ENCODE data around the gene KPNA1. TPM values are rescaled to one million over a fixed set of nuclear protein-coding genes. Genes with fewer than 3 reads are reported as not detected.
"Not testable (repeated sequence)": the region's sequence is repeated elsewhere in the genome, so short reads cannot be mapped to it uniquely, and the experiment has no call there.

The KPNA1 gene
- total RNA-seq, 1 experiment from 2014 or later: 64.3 TPM

- intact Hi-C loops (cut with micrococcal nuclease): no loop called here
- Histone ChIP-seq H3F3A (ENCODE audit: low read length, unreplicated experiment) (peaks cover 4% of the 10 kb centered on the region), H2AFZ (ENCODE audit: low read length) (no peak overlapping the region), H4K20me1 (ENCODE audit: low read length) (no peaks in the 10 kb centered on the region), H3K9me3 (ENCODE audit: low read length) (no peaks in the 10 kb centered on the region), H3K4me3 (ENCODE audit: low read length) (no peak overlapping the region), H3K27me3 (ENCODE audit: low read length) (no peaks in the 10 kb centered on the region), H3K4me1 (ENCODE audit: insufficient read depth, low read length) (no peaks in the 10 kb centered on the region), H3K27ac (ENCODE audit: low read length) (no peak overlapping the region), H3K79me2 (ENCODE audit: low read length) (no peaks in the 10 kb centered on the region), H3K36me3 (ENCODE audit: low read depth, low read length) (peaks cover 68% of the 10 kb centered on the region), H3K9me2 (replicated peaks; ENCODE audit: low read length) (no peaks in the 10 kb centered on the region), H3K4me2 (ENCODE audit: low read length) (no peak overlapping the region), H3K9ac (ENCODE audit: low read length) (no peak overlapping the region)
- DNase-seq (no peak), ATAC-seq (no peak)
- POLR2A ChIA-PET (ENCODE audit: unreplicated experiment): no interaction called here
- BruUV-seq (replicated peaks): no TSS peak
- CTCF ChIA-PET: no interaction called here
- no peak for TF ChIP-seq EZH2 (IDR thresholded peaks at IDR 0.05; ENCODE audit: low read length, unreplicated experiment)
- TF ChIP-seq CTCF (conservative IDR thresholded peaks at IDR 0.05; ENCODE audit: low read depth, low read length): no peak
- TF ChIP-seq EZH2phosphoT487 (IDR thresholded peaks at IDR 0.05; ENCODE audit: borderline replicate concordance, low read length): no peak
Measured at GRCh38 chr3:122456074-122456473, 58.7 kb downstream of the KPNA1 start.

GRCh38 chr3:122451371-122451770, 63.4 kb downstream of the KPNA1 start:
- TF ChIP-seq EZH2phosphoT487 (IDR thresholded peaks at IDR 0.05; ENCODE audit: borderline replicate concordance, low read length) (no peak), EZH2 (IDR thresholded peaks at IDR 0.05; ENCODE audit: low read length, unreplicated experiment) (no peak), CTCF (conservative IDR thresholded peaks at IDR 0.05; ENCODE audit: low read depth, low read length) (no peak)
- no peak overlapping the region for H2AFZ ChIP-seq (ENCODE audit: low read length)
- intact Hi-C loops (cut with micrococcal nuclease): no loop called here
- no peaks in the 10 kb centered on the region for H4K20me1 ChIP-seq (ENCODE audit: low read length)
- H3K9ac ChIP-seq (ENCODE audit: low read length): no peak overlapping the region
- no peaks in the 10 kb centered on the region for H3K9me3 ChIP-seq (ENCODE audit: low read length)
- no peak overlapping the region for H3K4me3 ChIP-seq (ENCODE audit: low read length)
- POLR2A ChIA-PET (ENCODE audit: unreplicated experiment): no interaction called here
- BruUV-seq (replicated peaks): no TSS peak
- H3K36me3 ChIP-seq (ENCODE audit: low read depth, low read length): peaks cover 53% of the 10 kb centered on the region
- H3K4me2 ChIP-seq (ENCODE audit: low read length): no peak overlapping the region
- H3K9me2 ChIP-seq (replicated peaks; ENCODE audit: low read length): no peaks in the 10 kb centered on the region
- no peak for DNase-seq
- no peak overlapping the region for H3K27ac ChIP-seq (ENCODE audit: low read length)
- no peaks in the 10 kb centered on the region for H3K27me3 ChIP-seq (ENCODE audit: low read length)
- CTCF ChIA-PET: no interaction called here
- no peaks in the 10 kb centered on the region for H3K79me2 ChIP-seq (ENCODE audit: low read length)
- no peak for ATAC-seq
- no peaks in the 10 kb centered on the region for H3K4me1 ChIP-seq (ENCODE audit: insufficient read depth, low read length)
- no peaks in the 10 kb centered on the region for H3F3A ChIP-seq (ENCODE audit: low read length, unreplicated experiment)

- ATAC-seq; H4K20me1 ChIP-seq (ENCODE audit: low read length); H3K4me2 ChIP-seq (ENCODE audit: low read length); H3K9me3 ChIP-seq (ENCODE audit: low read length); BruUV-seq (replicated peaks); H3K27me3 ChIP-seq (ENCODE audit: low read length); H3K9ac ChIP-seq (ENCODE audit: low read length); H3K27ac ChIP-seq (ENCODE audit: low read length); H3K79me2 ChIP-seq (ENCODE audit: low read length); H3K9me2 ChIP-seq (replicated peaks; ENCODE audit: low read length); intact Hi-C loops (cut with micrococcal nuclease); CTCF ChIA-PET; H3F3A ChIP-seq (ENCODE audit: low read length, unreplicated experiment); H3K4me3 ChIP-seq (ENCODE audit: low read length); DNase-seq; H2AFZ ChIP-seq (ENCODE audit: low read length): not testable (repeated sequence)
- POLR2A ChIA-PET (ENCODE audit: unreplicated experiment): interaction anchor here (0.5 kb wide), 1 partner anchor 32 kb away, joined by 3 read pairs; no protein-coding TSS in a partner anchor
- Histone ChIP-seq H3K4me1 (ENCODE audit: insufficient read depth, low read length) (peaks cover 13% of the 10 kb centered on the region), H3K36me3 (ENCODE audit: low read depth, low read length) (peaks cover 63% of the 10 kb centered on the region)
Measured at GRCh38 chr3:122448218-122448617, 66.5 kb downstream of the KPNA1 start.

GRCh38 chr3:122444491-122444887, 70.2 kb downstream of the KPNA1 start:
- peaks cover 20% of the 10 kb centered on the region; the same call in 1 of the 2 replicates for H3K79me2 ChIP-seq (ENCODE audit: low read length)
- ATAC-seq; POLR2A ChIA-PET (ENCODE audit: unreplicated experiment); H3K9me2 ChIP-seq (replicated peaks; ENCODE audit: low read length); intact Hi-C loops (cut with micrococcal nuclease); H3K9ac ChIP-seq (ENCODE audit: low read length); H3K9me3 ChIP-seq (ENCODE audit: low read length); DNase-seq; H3F3A ChIP-seq (ENCODE audit: low read length, unreplicated experiment); H3K4me3 ChIP-seq (ENCODE audit: low read length); H3K4me2 ChIP-seq (ENCODE audit: low read length); CTCF ChIA-PET; H4K20me1 ChIP-seq (ENCODE audit: low read length); H3K27me3 ChIP-seq (ENCODE audit: low read length); H2AFZ ChIP-seq (ENCODE audit: low read length); BruUV-seq (replicated peaks): not testable (repeated sequence)
- H3K36me3 ChIP-seq (ENCODE audit: low read depth, low read length): peaks cover 70% of the 10 kb centered on the region
- peak overlapping the region; percentile 48; the same call in 1 of the 2 replicates for H3K27ac ChIP-seq (ENCODE audit: low read length)
- peaks cover 16% of the 10 kb centered on the region for H3K4me1 ChIP-seq (ENCODE audit: insufficient read depth, low read length)

GRCh38 chr3:122443762-122444490, 70.8 kb downstream of the KPNA1 start:
- intact Hi-C loops (cut with micrococcal nuclease); H3K4me3 ChIP-seq (ENCODE audit: low read length); H3K9ac ChIP-seq (ENCODE audit: low read length); H2AFZ ChIP-seq (ENCODE audit: low read length); ATAC-seq; H4K20me1 ChIP-seq (ENCODE audit: low read length); POLR2A ChIA-PET (ENCODE audit: unreplicated experiment); BruUV-seq (replicated peaks); CTCF ChIA-PET; H3F3A ChIP-seq (ENCODE audit: low read length, unreplicated experiment); H3K9me2 ChIP-seq (replicated peaks; ENCODE audit: low read length); H3K27me3 ChIP-seq (ENCODE audit: low read length); H3K9me3 ChIP-seq (ENCODE audit: low read length): not testable (repeated sequence)
- H3K4me2 ChIP-seq (ENCODE audit: low read length): peak overlapping the region; percentile 40; the same call in 1 of the 2 replicates
- peaks cover 20% of the 10 kb centered on the region; the same call in 1 of the 2 replicates for H3K79me2 ChIP-seq (ENCODE audit: low read length)
- DNase-seq: peak; percentile 96
- H3K36me3 ChIP-seq (ENCODE audit: low read depth, low read length): peaks cover 70% of the 10 kb centered on the region
- H3K4me1 ChIP-seq (ENCODE audit: insufficient read depth, low read length): peaks cover 16% of the 10 kb centered on the region
- peak overlapping the region; percentile 48 for H3K27ac ChIP-seq (ENCODE audit: low read length)

All from PC-3 (cell line).